CD4-positive, alpha-beta T cell treated with Interleukin-6 at 100 ng/mL for 8 hours (primary cell): Measurements from ENCODE around the gene ZNRF1.
A peak's percentile ranks its signal among the peaks of the same experiment; 100 is the strongest.
"Not testable (repeated sequence)": the region's sequence is repeated elsewhere in the genome, so short reads cannot be mapped to it uniquely, and the experiment has no call there.

Experiments
- DNase-seq: peaks from one replicate; pipeline ENCODE4 v3.0.0-alpha.2; 2020; ENCODE audit warnings: mixed read lengths, low spot score

The ZNRF1 gene

DNA sequence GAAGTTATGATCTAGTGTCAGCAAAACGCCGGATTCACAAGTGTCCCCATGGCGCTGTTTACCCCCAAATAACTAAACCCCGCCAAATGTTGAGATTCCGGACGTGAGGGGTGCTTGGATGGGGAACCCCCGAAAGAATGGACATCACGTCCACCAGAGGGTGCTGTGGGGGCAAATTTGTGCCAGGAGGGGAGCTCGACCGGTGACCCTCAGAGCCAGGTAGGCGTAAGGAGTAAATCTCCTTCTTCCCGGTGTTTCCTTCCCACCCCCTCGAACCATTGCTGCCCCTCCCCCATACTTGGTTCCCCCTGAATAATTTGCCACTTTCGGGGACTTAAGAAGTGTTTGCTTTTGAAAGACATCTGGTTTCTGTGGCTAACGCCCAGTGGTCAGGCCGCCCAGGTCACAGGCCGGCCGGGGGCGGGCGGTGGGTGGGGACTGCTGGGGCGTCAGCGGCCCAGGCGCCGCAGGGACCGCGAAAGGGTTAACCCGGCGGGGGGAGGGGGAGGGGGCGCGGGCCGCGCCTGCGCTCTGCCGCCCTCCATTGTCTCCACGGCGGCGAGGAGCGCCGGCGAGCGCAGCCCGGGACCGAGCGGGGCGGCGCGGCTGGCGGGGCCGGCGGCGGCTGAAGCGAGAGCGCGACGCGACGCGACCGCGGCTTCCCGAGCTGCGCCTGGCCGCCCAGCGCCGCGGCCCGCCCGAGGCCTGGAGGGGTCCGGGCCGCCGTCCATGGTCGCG, at the start of gene ZNRF1:
ZNRF1 (plus strand) TSS at position 544 of the 738 bp plus-strand sequence. CDS start 648 bp downstream, outside the sequence.
- DNase-seq, result peak; percentile 75

DNA sequence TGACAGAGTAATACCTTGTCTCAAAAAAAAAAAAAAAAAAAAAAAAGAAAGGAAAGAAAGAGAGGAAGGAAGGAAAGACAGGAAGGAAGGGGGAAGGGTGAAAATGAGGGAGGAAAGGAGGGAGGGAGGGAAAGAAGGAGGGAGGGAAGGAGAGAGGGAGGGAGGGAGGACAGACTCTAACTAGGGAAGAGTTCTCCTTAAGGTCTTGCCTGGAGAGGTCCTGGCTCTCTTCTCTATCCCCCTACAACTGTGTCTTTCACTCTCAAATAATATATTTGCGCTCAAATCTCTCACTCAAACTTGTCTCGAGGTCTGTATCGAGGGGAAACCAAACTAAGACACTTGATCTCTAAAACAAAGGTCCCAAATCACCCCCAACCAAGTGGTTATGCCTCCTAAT, 49.5 kb upstream of the ZNRF1 start:
- no peak for DNase-seq

DNA sequence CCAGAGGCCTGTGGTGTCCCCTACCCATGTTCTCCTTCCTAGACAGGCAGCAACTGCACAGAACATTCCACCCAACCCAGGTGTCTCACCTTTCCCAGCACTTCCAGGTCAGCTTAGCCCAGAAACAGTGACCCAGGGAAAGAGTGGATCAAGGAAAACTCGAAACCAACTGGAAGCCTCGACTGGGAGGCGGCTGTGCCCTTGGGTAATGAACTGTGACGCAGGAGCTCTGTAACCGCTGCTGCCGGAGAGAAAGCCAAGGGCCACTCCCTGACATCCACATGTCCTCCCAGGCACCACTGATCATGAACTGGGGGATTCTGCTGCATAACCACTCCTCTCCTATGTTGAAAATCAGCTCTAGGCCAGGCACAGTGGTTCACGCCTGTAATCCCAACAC, 48.3 kb upstream of the ZNRF1 start:
- DNase-seq, result no peak

GRCh38 chr16:74951206-74951605, 47.6 kb upstream of the ZNRF1 start:
- no peak for DNase-seq

DNA sequence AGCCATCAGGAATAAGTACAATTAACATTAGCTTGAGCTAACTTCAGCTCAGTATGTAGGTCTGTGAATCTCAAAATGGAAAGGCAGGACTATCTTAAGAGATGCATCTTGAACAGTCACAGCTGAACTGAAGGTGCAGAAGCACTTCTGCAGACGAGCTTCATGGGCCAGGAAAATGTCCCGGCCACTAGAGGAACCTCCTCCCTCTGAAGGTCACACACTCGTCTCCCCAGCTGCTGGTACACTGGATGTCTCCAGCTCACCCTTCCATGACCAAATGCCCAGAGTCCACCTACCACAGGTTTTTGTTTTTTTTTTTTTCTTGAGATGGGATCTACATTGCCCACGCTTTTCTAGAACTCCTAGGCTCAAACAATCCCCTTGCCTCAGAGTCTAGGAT, 47.1 kb upstream of the ZNRF1 start:
- no peak for DNase-seq

GRCh38 chr16:74954763-74955162, 44.1 kb upstream of the ZNRF1 start:
- no peak for DNase-seq

GRCh38 chr16:74973304-74973703, 25.5 kb upstream of the ZNRF1 start:
- no peak for DNase-seq

DNA sequence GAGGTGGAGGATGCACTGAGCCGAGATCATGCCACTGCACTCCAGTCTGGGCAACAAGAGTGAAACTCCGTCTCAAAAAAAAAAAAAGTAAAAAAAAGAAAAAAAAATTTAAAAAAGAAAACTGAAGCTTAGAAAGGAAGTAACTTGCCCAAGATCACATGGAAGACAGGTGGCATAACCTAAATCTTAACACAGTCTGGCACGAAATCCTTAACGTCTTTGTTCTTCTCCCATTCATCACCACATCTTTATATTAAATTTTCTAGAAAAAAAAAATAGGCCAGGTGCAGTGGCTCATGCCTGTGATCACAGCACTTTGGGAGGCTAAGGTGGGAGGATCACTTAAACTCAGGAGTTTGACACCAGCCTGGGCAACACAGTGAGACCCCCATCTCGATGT, 23.2 kb upstream of the ZNRF1 start:
- DNase-seq, result no peak

- no peak for DNase-seq
These were observed 16.6 kb upstream of the ZNRF1 start for GRCh38 chr16:74982256-74982655.

DNA sequence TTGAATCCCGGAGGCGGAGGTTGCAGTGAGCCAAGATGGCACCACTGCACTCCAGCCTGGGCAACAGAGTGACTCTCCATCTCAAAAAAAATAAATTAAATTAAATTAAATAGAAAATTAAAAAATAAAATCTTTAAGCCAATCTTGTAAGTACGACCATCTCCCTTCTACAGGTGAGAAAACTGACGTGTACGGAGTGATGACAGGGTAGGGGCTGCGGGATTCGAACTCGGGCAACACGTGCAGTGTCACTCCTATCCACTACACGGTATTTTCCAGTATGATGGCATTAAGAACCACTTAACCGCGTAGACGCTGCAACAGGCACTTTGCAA, 14.7 kb upstream of the ZNRF1 start:
- DNase-seq, result no peak

DNA sequence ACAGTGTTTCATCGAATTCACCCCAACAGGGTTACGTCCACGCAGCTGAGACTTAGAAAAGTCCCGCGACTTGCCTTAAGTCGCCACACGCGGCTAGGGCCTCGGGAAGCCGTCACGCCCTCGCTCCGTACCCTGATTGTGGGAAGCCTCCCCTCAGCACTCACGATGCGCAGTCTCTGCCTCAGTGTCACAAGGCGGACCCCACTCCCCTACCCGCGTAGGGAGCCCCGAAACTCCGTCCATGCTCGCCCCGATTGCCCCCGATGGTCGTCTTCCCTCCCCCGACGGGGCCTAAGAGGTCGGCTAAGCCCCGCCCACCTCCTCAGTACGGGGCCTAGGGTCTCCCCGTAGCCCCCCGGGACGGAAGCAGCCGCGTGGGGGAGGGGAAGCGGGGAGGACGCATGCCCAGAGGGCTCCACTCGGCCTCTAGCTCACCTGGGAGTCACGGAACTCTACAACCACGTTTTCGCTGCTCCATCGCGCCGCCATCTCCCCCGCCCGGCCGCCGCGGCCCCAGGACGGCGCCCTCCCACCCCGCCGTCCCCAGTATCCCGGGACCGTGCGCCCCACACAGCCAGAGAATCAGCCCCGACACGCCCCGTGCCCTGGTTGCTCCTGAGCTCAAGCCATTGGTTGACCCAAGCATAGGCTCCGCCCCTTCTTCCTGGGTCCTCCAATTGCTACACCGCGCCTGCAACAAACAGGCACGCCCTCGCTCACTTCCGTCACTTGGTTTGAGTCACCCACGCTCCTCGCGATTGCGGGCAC, 14.1 kb upstream of the ZNRF1 start, which contains the start of gene WDR59:
WDR59 (minus strand) TSS at position 595 of the 768 bp plus-strand sequence; CDS start at position 489, 106 bp downstream.
- DNase-seq, result peak; percentile 99

GRCh38 chr16:74987027-74987681, 11.7 kb upstream of the ZNRF1 start:
- DNase-seq, result no peak

GRCh38 chr16:74989864-74990263, 9.0 kb upstream of the ZNRF1 start:
- not testable (repeated sequence) for DNase-seq

GRCh38 chr16:74990832-74991231, 8.0 kb upstream of the ZNRF1 start:
- no peak for DNase-seq

GRCh38 chr16:74991268-74991592, 7.6 kb upstream of the ZNRF1 start:
- DNase-seq, result no peak

- DNase-seq, result no peak
These were observed 7.0 kb upstream of the ZNRF1 start for GRCh38 chr16:74991593-74992403.

DNA sequence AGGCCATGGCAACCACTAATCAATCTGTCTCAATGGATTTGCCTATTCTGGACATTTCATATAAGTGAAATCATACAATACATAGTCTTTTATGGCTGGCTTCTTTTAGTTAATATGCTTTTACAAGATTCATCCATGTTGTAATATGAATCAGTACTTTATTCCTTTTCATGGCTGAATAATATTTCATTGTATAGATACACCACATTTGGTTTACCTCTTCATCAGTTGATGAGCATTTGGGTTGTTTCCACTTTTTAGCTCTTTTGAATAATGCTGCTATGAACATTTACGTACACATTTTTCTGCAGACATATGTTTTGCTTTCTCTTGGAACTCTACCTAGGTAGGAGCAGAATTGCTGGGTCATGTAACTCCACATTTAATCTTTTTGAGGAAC, 2.8 kb upstream of the ZNRF1 start:
- no peak for DNase-seq

- DNase-seq, result no peak
These were observed 1.8 kb upstream of the ZNRF1 start for GRCh38 chr16:74997042-74997491.

- DNase-seq, result no peak
These were observed 390 bp downstream of the ZNRF1 start for GRCh38 chr16:74999219-74999608.

DNA sequence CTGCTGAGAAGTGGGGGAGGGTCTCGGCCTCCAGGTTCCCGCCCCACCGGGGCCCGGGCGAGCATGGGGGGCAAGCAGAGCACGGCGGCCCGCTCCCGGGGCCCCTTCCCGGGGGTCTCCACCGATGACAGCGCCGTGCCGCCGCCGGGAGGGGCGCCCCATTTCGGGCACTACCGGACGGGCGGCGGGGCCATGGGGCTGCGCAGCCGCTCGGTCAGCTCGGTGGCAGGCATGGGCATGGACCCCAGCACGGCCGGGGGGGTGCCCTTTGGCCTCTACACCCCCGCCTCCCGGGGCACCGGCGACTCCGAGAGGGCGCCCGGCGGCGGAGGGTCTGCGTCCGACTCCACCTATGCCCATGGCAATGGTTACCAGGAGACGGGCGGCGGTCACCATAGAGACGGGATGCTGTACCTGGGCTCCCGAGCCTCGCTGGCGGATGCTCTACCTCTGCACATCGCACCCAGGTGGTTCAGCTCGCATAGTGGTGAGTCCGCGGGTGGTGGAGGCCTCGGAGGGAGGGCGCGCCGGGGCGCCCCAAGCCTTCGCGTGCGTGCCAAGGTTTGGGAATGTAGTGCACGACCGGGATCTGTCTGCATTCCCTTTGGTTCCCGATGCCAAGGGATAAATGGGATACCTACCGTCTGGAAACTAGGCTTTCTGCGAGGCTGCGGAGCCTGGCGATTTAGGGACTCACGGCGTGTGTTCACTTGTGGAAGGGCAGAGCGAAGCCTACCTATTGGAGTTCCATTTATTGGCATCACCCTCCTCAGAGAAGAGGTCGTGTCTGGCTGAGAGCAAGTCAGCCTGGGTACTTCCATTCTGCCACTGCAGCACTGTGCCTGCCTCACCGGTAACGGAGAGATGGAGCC, 1.0 kb downstream of the ZNRF1 start:
- peak; percentile 73 for DNase-seq

DNA sequence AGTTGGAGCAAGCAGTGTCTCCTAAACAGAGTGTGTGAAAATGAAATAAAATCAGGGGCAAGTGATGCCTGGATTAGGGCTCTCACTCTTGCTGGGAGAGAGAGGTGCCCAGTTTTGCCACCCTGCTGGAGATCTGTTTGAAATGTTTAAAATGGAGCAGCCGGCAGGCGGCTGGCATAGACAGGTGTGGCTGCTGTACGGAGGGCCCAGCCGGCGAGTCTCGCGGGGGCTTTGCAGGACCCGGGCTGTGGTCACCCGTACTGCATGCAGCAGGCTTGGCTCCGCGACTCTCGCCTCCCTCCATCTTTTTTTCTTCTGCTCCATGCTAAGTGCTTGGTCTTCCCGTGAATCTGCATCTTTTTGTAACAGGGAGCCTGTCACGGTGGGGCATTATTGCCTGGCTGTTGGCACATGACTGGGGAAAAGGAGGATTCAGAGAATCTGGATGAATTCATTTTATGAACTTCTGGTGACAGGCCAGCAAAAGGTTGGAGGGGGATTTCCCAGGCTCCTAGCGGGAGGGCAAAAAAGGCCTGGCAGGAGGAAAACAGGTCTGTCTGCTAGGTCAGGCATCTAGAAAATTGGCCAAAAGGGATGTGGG, 1.8 kb downstream of the ZNRF1 start:
- DNase-seq, result no peak
